Measurements from ENCODE around the gene INPP4A.

Gene INPP4A

GRCh38 chr2:98460573-98461497 is 16.2 kb downstream of the INPP4A start:
- DNase-seq (ENCODE audit: low read depth in 2 of 2): peak; percentile 70 to 74

- no peak for DNase-seq (ENCODE audit: low read depth in 2 of 2)
Measured at GRCh38 chr2:98461498-98462049, 16.9 kb downstream of the INPP4A start.

GRCh38 chr2:98463081-98463481 is 18.4 kb downstream of the INPP4A start:
- DNase-seq (ENCODE audit: low read depth in 2 of 2): no peak

- no peak for DNase-seq (ENCODE audit: low read depth in 2 of 2)
Measured at GRCh38 chr2:98463551-98463971, 18.9 kb downstream of the INPP4A start.

GRCh38 chr2:98463988-98464771 is 19.5 kb downstream of the INPP4A start:
- DNase-seq (ENCODE audit: low read depth in 2 of 2): no peak

- no peak for DNase-seq (ENCODE audit: low read depth in 2 of 2)
Measured at GRCh38 chr2:98464772-98465310, 20.2 kb downstream of the INPP4A start.

GRCh38 chr2:98465456-98466226 is 21.0 kb downstream of the INPP4A start:
- DNase-seq (ENCODE audit: low read depth in 2 of 2): no peak

- no peak for DNase-seq (ENCODE audit: low read depth in 2 of 2)
Measured at GRCh38 chr2:98467082-98467536, 22.5 kb downstream of the INPP4A start.

GRCh38 chr2:98467652-98468051 is 23.0 kb downstream of the INPP4A start:
- no peak for DNase-seq (ENCODE audit: low read depth in 2 of 2)

- DNase-seq (ENCODE audit: low read depth in 2 of 2): peak; percentile 70 to 71
Measured at GRCh38 chr2:98468621-98469236, 24.1 kb downstream of the INPP4A start.

GRCh38 chr2:98469862-98470544 is 25.3 kb downstream of the INPP4A start:
- no peak for DNase-seq (ENCODE audit: low read depth in 2 of 2)

GRCh38 chr2:98470851-98471255 is 26.2 kb downstream of the INPP4A start:
- DNase-seq (ENCODE audit: low read depth in 2 of 2): no peak

- DNase-seq (ENCODE audit: low read depth in 2 of 2): no peak
Measured at GRCh38 chr2:98471402-98472131, 26.9 kb downstream of the INPP4A start.

GRCh38 chr2:98472132-98472650 is 27.5 kb downstream of the INPP4A start:
- no peak for DNase-seq (ENCODE audit: low read depth in 2 of 2)

- no peak for DNase-seq (ENCODE audit: low read depth in 2 of 2)
Measured at GRCh38 chr2:98472961-98473746, 28.5 kb downstream of the INPP4A start.

- no peak for DNase-seq (ENCODE audit: low read depth in 2 of 2)
Measured at GRCh38 chr2:98473995-98474780, 29.5 kb downstream of the INPP4A start.

- DNase-seq (ENCODE audit: low read depth in 2 of 2): no peak
Measured at GRCh38 chr2:98474979-98475632, 30.4 kb downstream of the INPP4A start.
